ENCODE measurements around the gene ERP27.

GRCh38 chr12:14970473-14970872 is 32.1 kb upstream of the ERP27 start:
- no peak for TF ChIP-seq CTCF (IDR thresholded peaks at IDR 0.05 in 4 of 5, conservative IDR thresholded peaks at IDR 0.05 in 1 of 5)
- no peak for TF ChIP-seq POLR2A (IDR thresholded peaks at IDR 0.05)

Data from gastrocnemius medialis (tissue), 4 donors.